GM12864 (cell line): ENCODE data around the gene AFF3.
"Not testable (repeated sequence)": the region's sequence is repeated elsewhere in the genome, so short reads cannot be mapped to it uniquely, and the experiment has no call there.

Experiments
- DNase-seq: peaks from one replicate; pipeline ENCODE4 v3.0.0-alpha.2; 2011; ENCODE audit warnings: low read depth
- H3K4me3 ChIP-seq: 2 replicates; pipeline ENCODE4 v1.5.1; 2011; ENCODE audit warnings: mild to moderate bottlenecking, low read depth, low read length, control low read depth
- CTCF ChIP-seq: IDR thresholded peaks from 2 replicates; pipeline ENCODE4 v1.5.1; 2011; ENCODE audit warnings: low read depth, mild to moderate bottlenecking, moderate library complexity, low read length, control low read depth, inconsistent platforms; ENCODE audit errors: missing control alignments

AFF3 gene

DNA sequence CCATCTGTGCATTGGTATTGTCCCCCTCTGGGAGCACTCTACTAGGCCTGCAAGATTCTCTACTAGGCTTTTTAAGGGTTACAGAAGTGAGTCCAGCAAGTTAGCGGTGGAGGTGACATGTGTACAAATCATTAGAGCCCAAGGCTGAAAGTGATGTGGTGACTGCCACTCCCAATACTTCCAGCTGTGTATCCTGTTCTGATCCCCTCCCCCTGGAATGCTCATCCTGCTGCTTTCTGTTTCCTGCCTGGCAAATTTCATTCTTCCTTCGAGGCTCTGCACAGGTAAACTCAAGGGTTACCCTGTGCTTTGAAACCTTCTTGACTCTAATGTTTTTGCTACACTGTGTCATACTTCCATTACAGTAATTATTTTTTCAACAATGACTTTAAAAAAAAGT lies 394.0 kb downstream of the AFF3 start:
- no peak for DNase-seq
- TF ChIP-seq CTCF = no peak
- H3K4me3 ChIP-seq = no peak overlapping the region

DNA sequence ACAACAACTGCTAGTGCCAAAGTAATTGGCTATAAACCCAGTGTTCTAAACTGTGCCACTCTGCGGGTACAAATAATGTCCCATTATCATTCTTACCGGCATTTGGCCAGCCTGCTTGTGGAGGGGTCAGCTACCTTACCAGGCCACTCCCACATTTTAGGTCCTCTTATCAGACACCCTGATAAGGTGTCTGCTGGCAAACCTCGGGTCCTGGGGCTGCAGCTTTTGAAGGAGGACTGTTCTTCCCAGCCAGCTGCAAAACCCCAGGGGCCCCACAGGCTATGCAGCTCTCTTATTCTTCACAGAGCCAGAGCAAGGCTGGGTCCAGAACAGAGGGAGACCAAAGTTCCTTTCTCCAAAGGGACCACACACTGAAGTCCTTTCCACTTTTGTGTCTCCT lies 394.5 kb downstream of the AFF3 start:
- H3K4me3 ChIP-seq = no peak overlapping the region
- no peak for DNase-seq
- no peak for TF ChIP-seq CTCF

GRCh38 chr2:99743146-99743545 lies 399.2 kb downstream of the AFF3 start:
- H3K4me3 ChIP-seq = no peak overlapping the region
- TF ChIP-seq CTCF = no peak
- DNase-seq = no peak

- no peak for DNase-seq
- no peak overlapping the region for H3K4me3 ChIP-seq
- no peak for TF ChIP-seq CTCF
These were observed 404.9 kb downstream of the AFF3 start for GRCh38 chr2:99737537-99737936.

DNA sequence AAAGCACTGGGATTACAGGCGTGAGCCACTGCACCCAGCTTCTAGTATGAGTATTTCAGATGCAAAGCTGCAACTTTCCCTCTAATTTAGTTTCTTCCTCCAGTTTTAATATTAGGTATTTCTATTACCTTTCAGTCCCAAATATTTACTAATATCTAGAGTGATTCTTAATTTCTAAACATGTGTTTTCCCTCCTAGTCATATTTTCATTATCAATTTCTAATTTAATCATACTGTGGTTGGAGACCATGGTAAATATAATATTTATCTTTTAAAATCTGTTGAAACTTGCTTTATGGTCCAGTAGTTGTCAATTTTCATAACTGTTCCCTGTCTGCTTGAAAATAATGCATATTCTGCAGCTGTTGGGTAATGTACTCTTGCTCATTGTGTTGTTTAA lies 406.6 kb downstream of the AFF3 start:
- no peak overlapping the region for H3K4me3 ChIP-seq
- no peak for TF ChIP-seq CTCF
- DNase-seq = no peak

GRCh38 chr2:99735314-99735713 lies 407.1 kb downstream of the AFF3 start:
- not testable (repeated sequence) for H3K4me3 ChIP-seq, DNase-seq

- TF ChIP-seq CTCF = no peak
- DNase-seq = no peak
- no peak overlapping the region for H3K4me3 ChIP-seq
These were observed 408.2 kb downstream of the AFF3 start for GRCh38 chr2:99734236-99734635.
